GM12878 (cell line): ENCODE measurements around the gene SLC35E3.

Experiments used
- DPF2 ChIP-seq: fragments of 450-650 bp; IDR thresholded peaks from 2 replicates; pipeline ENCODE4 v1.6.1; 2017; ENCODE audit warnings: mild to moderate bottlenecking
- TF ChIP-seq, protein P1 (sequence below): IDR thresholded peaks from 2 replicates; pipeline ENCODE4 v1.6.1; 2012; ENCODE audit warnings: low read depth, low read length, improper control_type of control experiment

DNA sequence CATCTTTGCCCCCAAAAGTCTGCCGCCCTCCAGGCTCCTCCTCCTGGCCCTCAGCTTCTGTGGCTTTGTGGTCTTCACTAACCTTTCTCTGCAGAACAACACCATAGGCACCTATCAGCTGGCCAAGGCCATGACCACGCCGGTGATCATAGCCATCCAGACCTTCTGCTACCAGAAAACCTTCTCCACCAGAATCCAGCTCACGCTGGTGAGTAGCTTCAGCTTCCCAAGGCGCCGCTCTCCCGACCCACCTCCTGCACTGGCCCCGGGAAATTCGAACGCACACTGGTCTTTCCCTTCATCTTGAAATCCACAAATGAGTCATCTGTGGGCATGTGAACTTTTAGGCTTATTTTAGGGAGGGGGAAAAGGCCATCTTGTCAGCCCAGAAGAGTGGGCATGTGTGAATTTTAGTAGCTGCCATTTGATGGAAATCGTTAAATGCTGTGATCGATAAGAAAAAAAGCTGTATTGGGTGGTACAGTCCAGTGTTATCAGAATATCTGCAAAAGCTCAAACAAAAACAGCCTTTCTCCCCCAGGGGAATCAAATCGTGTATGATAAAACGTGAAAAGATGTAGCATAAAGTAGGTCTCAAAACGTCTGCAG, 700 bp downstream of the SLC35E3 start:
- TF ChIP-seq, protein P1, sequence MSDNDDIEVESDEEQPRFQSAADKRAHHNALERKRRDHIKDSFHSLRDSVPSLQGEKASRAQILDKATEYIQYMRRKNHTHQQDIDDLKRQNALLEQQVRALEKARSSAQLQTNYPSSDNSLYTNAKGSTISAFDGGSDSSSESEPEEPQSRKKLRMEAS, result 0 out of 2 replicates have a peak, but pooled peaks have one; percentile 40
- no peak for TF ChIP-seq DPF2
